CMK (cell line): Measurements from ENCODE around the gene RNASE3.
"Not testable (repeated sequence)": the region's sequence is repeated elsewhere in the genome, so short reads cannot be mapped to it uniquely, and the experiment has no call there.

Experiments
- DNase-seq: peaks from one replicate; pipeline ENCODE4 v3.0.0-alpha.2; 2010; ENCODE audit warnings: low read depth

RNASE3 gene

DNA sequence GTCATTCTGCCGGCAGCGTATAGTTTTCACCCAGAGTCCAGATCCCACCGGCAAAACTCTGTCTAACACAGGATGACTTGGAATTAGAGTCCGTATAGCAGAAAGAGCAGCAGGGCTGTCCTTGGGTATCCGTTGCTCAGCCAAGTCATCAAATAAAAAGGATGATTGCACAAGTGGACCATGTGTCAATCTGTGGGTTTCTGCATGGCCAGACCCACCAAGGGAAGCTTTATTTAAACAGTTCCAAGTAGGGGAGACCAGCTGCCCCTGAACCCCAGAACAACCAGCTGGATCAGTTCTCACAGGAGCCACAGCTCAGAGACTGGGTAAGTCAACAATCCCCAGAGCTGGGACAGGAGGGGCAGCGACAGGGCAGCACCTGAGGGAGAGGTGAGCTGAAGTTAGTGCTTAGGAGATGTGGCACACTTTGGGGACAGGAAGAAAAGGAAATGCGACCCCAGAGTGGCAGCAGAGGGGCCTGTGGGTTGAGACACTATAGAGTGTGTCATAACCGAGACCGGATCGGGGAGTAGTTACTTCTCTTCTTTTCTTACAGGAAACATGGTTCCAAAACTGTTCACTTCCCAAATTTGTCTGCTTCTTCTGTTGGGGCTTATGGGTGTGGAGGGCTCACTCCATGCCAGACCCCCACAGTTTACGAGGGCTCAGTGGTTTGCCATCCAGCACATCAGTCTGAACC lies at the start of gene RNASE3:
RNASE3 (plus strand) TSS at position 260 of the 700 bp plus-strand sequence; CDS start at position 562, 302 bp downstream.
- not testable (repeated sequence) for DNase-seq

DNA sequence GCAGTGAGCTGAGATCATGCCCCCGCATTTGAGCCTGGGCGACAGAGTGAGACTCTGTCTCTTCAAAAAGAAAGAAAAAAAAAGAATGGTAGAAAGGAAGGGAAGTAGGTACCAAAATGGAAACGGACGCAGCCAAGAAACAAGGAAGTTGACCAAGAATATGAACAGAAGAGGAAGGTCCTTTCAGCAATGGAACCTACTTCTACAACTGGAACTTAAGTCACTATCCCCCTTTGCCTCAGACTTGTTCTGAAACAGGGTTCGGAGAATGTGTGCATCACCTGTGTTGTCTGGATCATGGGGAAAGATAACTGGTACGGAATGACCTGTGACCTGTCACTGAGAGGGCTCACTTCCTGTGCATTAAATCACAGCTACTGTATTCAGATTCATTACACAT lies 44.6 kb upstream of the RNASE3 start:
- DNase-seq, result no peak

DNA sequence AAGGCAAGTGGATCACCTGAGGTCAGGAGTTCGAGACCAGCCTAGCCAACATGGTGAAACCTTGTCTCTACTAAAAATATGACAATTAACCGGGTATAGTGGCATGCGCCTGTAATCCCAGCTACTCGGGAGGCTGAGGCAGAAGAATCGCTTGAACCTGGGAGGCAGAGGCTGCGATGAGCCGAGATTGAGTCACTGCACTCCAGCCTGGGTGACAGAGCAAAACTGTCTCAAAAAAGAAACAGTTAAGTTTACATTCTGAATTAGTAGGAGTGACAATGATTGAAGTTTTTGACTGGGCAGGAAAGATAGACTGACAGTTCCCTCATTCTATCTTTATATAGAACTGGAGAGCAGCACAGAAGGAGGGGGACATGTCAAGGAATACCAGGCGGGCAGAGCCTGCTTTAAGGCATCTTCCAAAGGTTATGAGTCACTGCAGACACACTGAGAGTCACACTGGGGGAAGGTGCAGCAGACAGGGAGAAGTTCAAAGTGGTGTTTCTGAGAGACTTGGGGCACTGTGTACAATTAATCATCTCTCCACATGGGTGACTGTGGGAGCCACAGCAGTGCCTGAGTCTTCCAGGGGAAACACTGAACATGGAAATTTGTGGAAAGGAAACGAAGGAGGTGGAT lies 42.8 kb upstream of the RNASE3 start:
- no peak for DNase-seq

DNA sequence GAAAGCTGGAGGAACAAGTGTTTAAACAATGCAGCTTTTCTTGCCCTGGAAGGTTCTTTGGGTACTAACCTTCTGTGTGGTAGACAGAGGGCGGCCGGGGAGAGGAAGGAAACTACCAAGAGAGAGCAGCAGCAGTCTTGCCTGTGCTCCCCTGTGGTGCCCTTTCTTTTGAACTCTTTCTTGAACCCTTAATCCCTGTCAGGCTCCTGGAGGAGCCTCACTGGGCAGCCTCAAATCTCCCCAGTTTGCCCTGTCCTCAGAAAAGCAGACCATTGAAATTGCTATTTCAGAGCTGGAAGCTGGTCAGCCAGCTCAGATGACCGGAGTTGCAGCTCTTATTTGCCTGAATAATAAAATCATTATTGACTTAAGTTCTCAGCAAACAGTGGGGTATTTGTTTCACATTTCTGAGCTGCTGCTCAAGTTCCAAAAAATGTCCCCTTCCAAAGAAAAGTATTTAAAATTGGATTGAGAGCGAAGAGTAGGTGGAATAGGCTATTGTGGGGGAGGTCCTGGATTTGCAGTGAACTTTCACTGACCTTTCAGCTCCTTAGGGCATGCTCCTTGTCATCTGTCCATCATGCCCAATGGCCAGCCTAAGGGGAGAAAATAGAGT lies 42.1 kb upstream of the RNASE3 start:
- no peak for DNase-seq

DNA sequence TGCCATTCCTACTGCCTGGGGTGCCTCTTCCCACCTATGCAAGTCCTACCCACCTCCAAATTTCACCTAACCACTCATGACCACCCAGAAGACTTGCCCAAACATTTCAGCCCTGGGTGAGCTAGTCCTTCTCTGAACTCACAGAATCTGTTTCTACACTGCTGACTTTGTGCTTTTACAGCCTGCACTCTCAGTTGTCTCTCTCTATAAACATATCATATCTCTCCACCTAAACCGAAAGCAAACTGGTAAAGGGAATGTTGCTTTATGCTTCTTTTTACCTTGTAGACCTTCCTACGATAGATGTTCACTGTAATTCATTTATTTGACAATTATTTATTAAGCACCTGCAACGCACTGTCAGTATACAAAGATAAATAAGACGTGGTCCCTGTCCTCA lies 38.1 kb upstream of the RNASE3 start:
- DNase-seq, result no peak

DNA sequence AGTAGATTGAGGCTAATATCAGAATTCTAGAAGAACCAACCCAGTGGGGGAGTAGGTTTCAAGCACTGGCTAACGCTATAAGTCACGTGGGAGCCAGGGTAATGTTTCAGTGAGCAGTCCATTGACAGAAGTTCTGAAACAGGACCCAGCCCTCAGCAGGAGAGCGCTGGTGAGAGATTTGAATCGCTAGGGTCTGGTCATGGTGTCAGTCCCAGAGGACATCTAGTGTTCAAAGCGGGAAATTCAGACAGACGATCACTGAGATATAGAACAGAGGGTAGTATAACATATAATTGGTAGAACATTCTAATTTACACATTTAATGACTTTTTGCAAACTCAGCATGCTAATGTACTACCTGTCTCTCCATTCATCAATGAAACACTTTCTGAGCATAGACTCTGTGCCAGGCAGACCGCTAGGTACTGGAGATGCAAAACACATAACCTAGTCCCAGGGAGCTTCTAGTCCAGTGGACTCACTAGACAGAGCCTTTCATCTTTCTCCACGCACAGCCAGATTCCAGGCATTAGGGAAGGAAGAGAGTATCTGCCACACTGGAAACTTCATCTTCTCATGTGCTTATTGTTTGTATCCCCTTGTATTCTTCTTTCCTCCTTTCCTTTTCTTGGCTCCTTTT lies 35.4 kb upstream of the RNASE3 start:
- DNase-seq, result peak; percentile 24

DNA sequence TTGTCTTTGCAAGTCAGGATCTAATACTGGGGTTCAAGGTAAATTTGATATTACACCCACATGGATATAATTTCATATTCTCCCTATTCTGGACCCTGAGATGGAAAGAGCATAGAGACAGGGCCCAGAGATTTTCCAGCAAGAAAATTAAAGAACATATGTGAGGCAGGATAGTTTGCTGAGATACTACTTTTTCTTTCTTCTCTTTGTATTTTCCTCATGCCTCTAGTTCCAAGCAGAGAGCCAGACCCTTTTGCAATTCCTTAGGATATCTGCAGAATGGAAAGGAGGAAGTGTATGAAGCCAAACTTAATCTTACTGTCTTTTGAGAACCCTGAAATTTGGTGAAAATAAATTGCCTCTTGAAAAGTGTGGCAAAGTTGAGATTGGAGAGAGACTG lies 34.0 kb upstream of the RNASE3 start:
- DNase-seq, result no peak

DNA sequence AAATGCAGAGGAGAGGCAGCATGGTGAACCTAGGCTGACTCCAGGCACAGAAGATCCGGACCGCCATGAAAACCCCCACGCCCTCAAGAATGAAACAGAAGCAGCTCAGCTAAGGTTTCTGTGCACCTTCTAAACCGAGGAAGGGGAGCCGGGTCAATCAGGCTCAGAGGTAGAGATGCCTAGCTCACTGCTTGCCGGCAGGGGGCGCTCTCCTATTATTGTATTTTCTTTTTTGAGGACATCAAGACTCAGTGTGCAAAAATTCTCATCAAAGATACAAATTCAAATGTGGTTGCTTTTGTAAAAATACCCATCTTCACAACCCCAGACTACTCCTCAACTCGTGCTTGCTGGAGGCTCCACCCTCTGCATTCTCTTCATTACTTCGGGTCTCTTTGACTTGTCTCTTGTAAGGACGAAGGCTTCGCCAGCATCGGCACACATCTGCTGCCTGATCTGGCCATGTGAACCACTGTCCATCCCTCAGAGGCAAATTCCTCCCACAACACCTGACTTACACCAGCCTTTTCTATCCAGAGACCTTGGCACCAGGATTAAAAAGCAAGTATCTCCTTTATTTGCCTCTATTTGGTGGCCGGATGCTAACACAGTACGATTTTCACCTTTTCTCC lies 33.4 kb upstream of the RNASE3 start:
- peak; percentile 30 for DNase-seq

DNA sequence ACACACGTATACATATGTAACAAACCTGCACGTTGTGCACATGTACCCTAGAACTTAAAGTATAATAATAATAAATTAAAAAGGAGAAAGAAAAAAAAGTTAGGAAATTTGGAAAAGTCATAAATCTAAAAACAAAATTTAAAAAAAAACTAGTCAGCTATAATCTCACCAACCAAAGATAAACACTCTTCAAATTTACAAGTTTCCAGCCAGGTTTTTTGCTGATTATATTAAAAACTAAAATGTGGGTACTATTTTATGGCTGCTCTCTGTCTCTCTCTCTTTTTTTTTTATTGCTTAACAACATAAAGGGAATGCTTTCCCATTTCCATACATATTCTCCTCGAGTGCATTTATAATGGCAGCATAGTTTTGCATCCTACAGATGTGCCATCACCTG lies 25.0 kb upstream of the RNASE3 start:
- no peak for DNase-seq

DNA sequence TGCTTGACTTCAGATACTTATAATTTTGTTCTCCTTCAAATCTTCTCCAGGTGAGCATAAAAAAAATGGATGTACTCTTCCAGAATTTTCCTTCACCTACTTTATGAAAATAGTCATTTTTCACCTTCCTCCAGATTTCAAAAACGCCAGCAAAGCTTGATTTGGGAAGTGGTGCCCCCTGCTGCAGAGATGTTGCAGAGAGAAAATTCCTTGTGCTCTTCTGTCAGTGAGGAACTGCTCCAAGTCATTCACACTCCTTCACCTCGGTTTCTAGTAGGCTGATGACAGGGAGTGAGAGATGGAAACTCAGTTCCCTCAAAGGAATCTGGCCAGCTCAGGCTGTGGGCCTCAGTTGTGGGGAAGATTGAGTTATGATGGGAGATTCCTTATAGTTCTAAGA lies 24.2 kb upstream of the RNASE3 start:
- DNase-seq, result no peak

DNA sequence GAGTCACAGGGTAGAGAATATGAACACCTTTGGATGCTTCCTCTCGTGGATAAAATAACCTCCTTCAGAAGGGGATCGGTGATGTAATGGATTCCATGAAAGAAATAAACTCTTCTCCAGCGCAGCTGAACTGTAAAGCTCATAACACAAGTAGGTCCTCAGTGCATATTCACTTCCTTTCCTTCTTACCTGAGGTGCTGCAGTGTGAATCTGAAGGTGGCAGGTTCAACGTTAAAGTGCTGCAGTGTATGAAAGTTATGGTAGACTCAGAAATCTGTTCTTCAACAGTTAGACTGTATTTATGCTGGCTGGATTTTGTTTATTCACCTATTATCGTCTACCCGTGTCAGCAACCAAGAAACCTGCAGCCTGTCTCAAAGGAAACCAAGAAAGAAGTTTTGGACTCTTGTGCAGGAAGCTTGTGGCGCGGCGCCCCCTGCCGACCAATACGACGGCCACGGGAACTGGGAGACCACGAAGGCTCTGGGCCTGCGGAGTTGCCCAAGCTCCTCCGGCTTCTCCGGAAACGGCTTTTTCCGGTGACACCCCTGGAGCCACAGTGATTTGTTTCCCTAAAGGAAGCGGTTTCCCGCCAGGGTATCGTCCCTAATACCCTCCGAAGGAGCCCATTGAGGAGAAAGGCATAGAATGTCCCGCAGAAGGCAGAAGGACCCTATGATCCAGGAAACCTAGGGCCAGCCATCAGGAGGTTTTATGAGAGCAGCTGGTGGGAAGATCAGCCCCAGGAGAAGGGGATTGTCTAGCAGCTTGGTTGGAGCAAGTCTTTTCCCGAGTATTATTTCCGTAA lies 17.6 kb upstream of the RNASE3 start:
- peak; percentile 31 for DNase-seq

DNA sequence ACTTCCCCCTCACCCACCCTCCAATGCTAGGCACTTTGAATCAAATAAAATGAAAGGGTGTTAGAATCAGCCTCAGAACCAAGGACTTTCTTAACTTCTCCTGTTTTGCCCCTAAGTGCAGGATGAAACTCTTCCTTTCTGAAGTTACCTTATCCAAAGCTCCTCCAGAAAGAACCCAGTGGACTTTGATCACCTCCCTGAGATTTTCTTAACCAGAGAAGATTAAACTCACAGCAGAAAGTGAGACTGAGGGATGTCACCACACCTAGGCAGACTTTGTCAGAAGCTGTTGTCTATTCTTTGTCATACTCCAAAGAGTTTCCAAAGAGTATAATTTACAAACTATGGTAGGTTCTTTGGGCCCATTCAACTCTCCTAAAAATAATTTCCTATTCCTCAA lies 14.2 kb upstream of the RNASE3 start:
- DNase-seq, result no peak

DNA sequence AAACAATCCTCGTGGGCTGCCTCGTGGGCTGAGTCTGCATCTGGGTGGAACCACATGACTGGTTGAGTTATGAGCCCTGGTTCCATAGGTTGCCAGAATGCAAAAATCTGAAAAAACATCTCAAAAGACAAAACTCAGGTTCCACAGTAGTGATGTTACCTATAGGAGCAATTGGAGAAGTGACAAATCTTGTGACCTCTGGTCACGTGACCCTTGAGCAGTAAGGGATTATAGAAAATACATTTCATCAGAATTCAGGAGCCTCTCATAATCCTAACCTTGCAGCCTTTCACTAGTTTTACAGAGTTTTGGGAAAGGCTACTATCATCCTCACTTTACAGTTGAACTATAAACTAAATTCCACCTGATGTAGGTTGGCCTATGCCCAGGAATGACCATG lies 12.5 kb upstream of the RNASE3 start:
- DNase-seq, result no peak

DNA sequence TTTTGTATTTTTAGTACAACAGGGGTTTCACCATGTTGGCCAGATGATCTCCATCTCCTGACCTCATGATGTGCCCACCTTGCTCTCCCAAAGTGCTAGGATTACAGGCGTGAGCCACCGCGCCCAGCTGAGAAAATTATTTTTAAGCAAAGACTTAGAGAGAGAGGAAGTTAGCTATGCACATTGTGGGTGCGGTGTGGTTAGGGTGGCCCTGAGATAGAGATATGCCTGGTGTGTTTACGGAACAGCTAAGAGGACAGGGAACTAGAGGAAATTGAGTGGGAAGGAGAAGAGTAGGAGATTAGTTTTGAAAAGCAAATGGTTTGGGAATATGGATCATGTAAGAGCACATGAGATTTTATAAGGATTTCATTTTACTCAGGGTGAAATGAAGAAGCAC lies 10.0 kb upstream of the RNASE3 start:
- DNase-seq, result not testable (repeated sequence)

DNA sequence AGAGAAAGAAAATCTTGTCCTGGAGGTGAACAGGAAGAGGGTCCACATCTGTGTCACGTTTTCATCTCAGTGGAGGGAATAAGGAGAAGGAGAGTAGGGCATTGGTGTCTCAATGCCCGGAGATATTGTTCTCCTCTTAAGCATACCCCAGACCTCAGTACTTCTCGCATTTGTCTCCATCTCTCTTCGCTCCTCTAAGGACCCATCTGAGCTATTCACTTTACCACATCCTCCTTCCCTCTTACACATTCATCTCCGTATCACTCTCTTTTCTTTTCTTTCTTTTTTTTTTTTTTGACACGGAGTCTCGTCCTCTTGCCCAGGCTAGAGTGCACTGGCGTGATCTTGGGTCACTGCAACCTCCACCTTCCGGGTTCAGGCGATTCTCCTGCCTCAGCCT lies 8.4 kb upstream of the RNASE3 start:
- not testable (repeated sequence) for DNase-seq

DNA sequence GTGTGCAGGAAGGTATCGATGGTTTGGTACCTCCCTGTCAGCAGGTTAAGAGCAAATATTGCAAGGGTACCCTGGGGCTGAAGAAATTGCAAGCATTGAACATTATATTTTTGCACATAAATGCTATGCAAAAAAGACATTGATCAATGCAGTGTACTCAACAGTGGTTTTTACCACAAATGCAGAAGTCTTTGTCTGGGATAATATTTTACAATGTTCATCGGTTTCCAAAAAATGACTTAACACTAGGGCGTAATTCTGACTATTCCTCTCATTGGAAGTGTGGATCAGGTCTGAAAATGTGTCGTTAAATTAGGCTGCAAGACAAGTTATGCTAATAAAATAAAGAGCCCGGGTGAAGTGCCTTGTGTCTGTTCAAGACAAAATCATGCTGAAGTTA lies 2.8 kb upstream of the RNASE3 start:
- not testable (repeated sequence) for DNase-seq

DNA sequence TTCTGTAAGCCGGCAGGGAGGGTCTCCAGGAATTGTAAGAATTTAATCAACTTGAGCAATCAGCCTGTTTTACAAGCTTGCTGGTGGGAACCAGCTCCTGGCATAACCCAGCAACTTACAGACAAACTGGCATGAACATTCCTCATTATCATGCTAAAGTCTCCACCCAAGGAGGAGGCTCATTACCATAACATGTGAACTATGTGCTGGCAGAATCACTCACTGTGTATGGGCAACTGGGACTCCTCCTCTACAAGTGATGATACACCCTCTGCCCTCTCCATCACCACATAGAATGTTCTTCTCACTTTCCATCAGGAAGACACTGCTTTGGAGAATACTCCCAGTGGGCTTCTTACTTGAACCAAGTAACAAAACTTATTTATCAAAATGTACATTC lies 4.1 kb downstream of the RNASE3 start:
- DNase-seq, result not testable (repeated sequence)

DNA sequence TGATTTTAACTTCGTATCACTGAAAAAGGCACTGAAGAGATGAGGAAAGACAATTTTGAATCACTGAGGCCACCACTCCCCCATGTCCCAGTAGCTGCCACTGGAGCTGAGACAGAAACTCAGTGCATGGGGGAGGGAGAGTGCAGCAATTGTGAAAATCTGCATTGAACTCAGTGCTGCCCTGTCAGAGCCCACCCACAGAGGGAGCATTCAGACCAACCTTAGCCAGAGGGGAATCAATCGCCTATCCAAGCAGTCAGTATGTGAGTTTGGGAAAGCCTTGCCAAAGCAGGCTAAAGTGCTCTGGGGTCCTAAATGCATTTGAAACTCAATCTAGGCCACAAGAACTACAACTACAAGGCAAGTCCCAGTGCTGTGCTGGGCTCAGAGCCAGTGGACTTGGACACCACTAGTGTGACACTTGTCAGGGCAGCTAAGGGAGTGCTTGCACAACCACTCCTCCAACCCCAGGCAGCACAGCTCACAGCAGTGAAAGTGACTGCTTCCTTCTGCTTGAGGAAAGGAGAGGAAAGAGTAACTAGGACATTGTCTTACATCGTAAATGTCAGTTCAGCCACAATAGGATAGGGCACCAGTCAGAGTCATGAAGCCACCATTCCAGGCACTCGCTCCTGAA lies 13.3 kb downstream of the RNASE3 start:
- no peak for DNase-seq

DNA sequence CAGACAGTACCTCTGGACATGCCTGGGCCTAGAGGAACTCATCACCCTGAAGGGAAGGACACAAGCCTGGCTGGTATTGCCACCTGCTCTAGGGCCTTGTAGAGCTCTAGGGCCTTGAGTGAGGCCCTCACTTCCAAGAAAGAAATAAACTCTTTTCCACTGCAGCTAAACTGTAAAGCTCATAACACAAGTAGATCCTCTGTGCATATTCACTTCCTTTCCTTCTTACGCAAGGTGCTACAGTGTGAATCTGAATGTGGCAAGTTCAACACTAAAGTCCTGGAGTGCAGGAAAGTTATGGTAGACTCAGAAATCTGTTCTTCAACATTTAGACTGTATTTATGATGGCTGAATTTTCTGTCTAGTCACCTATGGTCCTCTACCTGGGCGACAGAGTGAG lies 14.5 kb downstream of the RNASE3 start:
- DNase-seq, result no peak

DNA sequence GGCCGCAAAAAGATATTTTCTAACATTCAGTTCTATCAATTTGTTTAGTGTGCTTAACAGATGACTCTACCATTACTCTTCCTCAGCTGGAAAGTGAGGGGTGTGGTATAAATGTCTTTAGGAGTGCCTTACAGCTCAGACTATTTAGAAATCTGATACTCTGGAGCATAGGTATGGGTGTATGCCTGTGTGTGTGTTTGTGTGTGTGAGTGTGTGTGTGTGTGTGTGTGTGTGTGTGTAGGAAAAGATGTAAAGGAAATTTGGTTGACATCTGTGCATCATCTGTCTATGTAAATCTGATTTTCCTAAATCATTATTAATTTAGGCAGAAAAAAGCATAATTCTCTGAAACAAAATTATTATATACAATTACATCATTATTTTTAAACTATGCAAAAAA lies 16.0 kb downstream of the RNASE3 start:
- DNase-seq, result no peak

DNA sequence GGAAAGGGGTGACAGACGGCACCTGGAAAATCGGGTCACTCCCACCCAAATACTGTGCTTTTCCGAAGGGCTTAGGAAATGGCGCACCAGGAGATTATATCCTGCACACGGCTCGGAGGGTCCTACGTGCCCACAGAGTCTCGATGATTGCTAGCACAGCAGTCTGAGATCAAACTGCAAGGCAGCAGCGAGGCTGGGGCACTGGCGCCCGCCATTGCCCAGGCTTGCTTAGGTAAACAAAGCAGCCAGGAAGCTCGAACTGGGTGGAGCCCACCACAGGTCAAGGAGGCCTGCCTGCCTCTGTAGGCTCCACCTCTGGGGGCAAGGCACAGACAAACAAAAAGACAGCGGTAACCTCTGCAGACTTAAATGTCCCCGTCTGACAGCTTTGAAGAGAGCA lies 19.6 kb downstream of the RNASE3 start:
- DNase-seq, result not testable (repeated sequence)
